Measurements from ENCODE around the gene PODXL2. TPM values are rescaled to one million over a fixed set of nuclear protein-coding genes. Genes with fewer than 3 reads are reported as not detected.

Gene PODXL2
- total RNA-seq, 1 donor from 2014 or later, result 160 TPM

- DNase-seq, result no peak
Observed at GRCh38 chr3:127709320-127710060, 80.5 kb downstream of the PODXL2 start.

GRCh38 chr3:127710155-127710941 lies 81.4 kb downstream of the PODXL2 start:
- no peak for DNase-seq

GRCh38 chr3:127711021-127711695 lies 82.2 kb downstream of the PODXL2 start:
- no peak for DNase-seq

GRCh38 chr3:127711896-127712295 lies 82.9 kb downstream of the PODXL2 start:
- DNase-seq, result no peak

GRCh38 chr3:127712461-127712860 lies 83.5 kb downstream of the PODXL2 start:
- no peak for DNase-seq

GRCh38 chr3:127712881-127713771 lies 84.1 kb downstream of the PODXL2 start:
- DNase-seq, result no peak

- DNase-seq, result no peak
Observed at GRCh38 chr3:127714125-127714571, 85.2 kb downstream of the PODXL2 start.

- DNase-seq, result no peak
Observed at GRCh38 chr3:127714866-127715265, 85.9 kb downstream of the PODXL2 start.

GRCh38 chr3:127715532-127715931 lies 86.5 kb downstream of the PODXL2 start:
- no peak for DNase-seq

GRCh38 chr3:127716384-127716783 lies 87.4 kb downstream of the PODXL2 start:
- DNase-seq, result no peak

- DNase-seq, result peak; percentile 37
Observed at GRCh38 chr3:127717357-127718244, 88.6 kb downstream of the PODXL2 start.

- no peak for DNase-seq
Observed at GRCh38 chr3:127718245-127718915, 89.4 kb downstream of the PODXL2 start.

- DNase-seq, result no peak
Observed at GRCh38 chr3:127718916-127719290, 89.9 kb downstream of the PODXL2 start.

- DNase-seq, result no peak
Observed at GRCh38 chr3:127719369-127719768, 90.4 kb downstream of the PODXL2 start.

GRCh38 chr3:127720161-127720823 lies 91.3 kb downstream of the PODXL2 start:
- no peak for DNase-seq

GRCh38 chr3:127720985-127721935 lies 92.3 kb downstream of the PODXL2 start:
- DNase-seq, result no peak

- DNase-seq, result no peak
Observed at GRCh38 chr3:127722091-127722784, 93.3 kb downstream of the PODXL2 start.

Data from occipital lobe (tissue), 2 donors.